Tibial nerve (tissue), 4 donors: ENCODE results near the gene NT5E. TPM values are rescaled to one million over a fixed set of nuclear protein-coding genes. Genes with fewer than 3 reads are reported as not detected.

Source experiments
- DNase-seq, 2 donors: peaks; one replicate each; pipeline ENCODE4 v3.0.0-alpha.2; 2019; ENCODE audit warnings: low spot score in 2 of 2
- H3K27ac ChIP-seq, 4 donors: fragments of 200-600 bp; sonication (generic) in 3 of 4; one replicate each; pipeline ENCODE4 v1.5.1; 2017 to 2019; ENCODE audit warnings: mild to moderate bottlenecking in 1 of 4
- H3K27me3 ChIP-seq, 2 donors: fragments of 200-600 bp; sonication (generic) in 1 of 2; one replicate each; pipeline versions ENCODE4 v1.5.1 to v1.6.0; 2017 to 2019
- H3K36me3 ChIP-seq, 3 donors: fragments of 200-600 bp; sonication (generic); one replicate each; pipeline ENCODE4 v1.5.1; 2018 to 2019
- H3K4me1 ChIP-seq, 4 donors: fragments of 200-600 bp; sonication (generic) in 3 of 4; one replicate each; pipeline ENCODE4 v1.5.1; 2017 to 2019
- H3K4me3 ChIP-seq, 4 donors: fragments of 200-600 bp; sonication (generic) in 3 of 4; one replicate each; pipeline ENCODE4 v1.5.1; 2017 to 2019; ENCODE audit warnings: mild to moderate bottlenecking in 1 of 4, moderate library complexity in 1 of 4
- H3K9me3 ChIP-seq, 4 donors: fragments of 200-600 bp; sonication (generic) in 3 of 4; one replicate each; pipeline ENCODE4 v1.5.1; 2017 to 2019
- EP300 ChIP-seq, 2 donors: sonication (generic); formaldehyde crosslinking; IDR thresholded peaks; one replicate each; pipeline ENCODE4 v1.6.1; 2017; ENCODE audit warnings: antibody characterized with exemption in 2 of 2, mild to moderate bottlenecking in 1 of 2
- POLR2A ChIP-seq, 2 donors: fragments of 450-650 bp; IDR thresholded peaks; one replicate each; pipeline ENCODE4 v1.6.1; 2017; ENCODE audit warnings: antibody characterized with exemption in 2 of 2, mild to moderate bottlenecking in 2 of 2, moderate library complexity in 2 of 2
- WGBS, 2 donors: methylation state at CpG; one replicate each; pipeline ENCODE4 v1.1.5; 2018; 5-methylcytosine and 5-hydroxymethylcytosine counted together
- total RNA-seq, 4 donors: library from RNA; depleted of rRNA; stranded (reverse); fragments of >200 nt; gene quantifications; one replicate each; pipeline ENCODE4 v1.1.0, GENCODE V29; 2016
- TF ChIP-seq, protein P1 (sequence below), 5 experiments: fragments of 200-600 bp in 3 of 5; fragments of 450-650 bp in 2 of 5; sonication (generic) in 3 of 5; IDR thresholded peaks; one replicate each; pipeline ENCODE4 v1.5.1; 2016 to 2019; ENCODE audit warnings: antibody characterized with exemption in 5 of 5, mild to moderate bottlenecking in 3 of 5, moderate library complexity in 2 of 5

NT5E gene
- total RNA-seq, 4 donors from 2014 or later: 23.1 to 32.2 (median 28.6) TPM

DNA sequence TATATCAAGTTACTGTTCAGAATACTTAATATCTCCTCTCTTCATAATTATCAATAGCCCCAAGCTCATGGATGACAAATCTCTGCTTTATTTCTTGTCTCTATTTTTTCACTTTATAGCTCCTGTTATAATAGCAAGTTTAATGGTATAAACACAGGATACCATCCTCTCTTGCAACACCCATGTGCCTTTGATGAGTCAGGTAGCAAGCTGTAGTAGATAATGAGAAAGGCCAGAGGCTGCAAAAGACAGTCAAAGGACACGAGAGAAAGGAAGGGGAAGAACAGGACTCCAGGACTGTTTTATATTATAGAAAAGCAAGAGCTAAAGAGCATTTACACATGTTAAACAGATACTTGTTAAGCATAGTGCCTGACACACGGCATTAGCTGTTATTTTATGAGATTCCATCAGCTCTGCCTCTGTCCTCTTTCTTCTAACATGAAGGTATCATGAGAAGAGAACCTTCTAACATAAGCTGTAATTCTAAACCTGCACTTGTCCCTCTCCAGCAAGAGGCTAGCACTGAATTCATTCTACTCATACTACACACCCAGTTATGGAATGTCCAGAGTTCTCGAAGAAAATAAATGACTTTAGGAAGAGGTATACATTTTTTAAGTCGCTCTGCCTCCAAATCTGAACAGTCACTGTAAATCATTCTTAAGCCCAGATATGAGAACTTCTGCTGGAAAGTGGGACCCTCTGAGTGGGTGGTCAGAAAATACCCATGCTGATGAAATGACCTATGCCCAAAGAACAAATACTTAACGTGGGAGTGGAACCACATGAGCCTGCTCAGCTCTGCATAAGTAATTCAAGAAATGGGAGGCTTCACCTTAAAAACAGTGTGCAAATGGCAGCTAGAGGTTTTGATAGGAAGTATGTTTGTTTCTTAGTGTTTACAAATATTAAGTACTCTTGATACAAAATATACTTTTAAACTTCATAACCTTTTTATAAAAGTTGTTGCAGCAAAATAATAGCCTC lies 45.0 kb downstream of the NT5E start:
- Histone ChIP-seq H3K4me3 (no peak overlapping the region), H3K9me3 (no peaks in the 10 kb centered on the region), H3K27me3 (no peaks in the 10 kb centered on the region), H3K27ac (no peak overlapping the region), H3K36me3 (peaks cover 0 to 9% (median 0%) of the 10 kb centered on the region in 3 donors), H3K4me1 (no peaks in the 10 kb centered on the region)
- DNase-seq: no peak
- TF ChIP-seq POLR2A (IDR thresholded peaks at IDR 0.05) (no peak), EP300 (IDR thresholded peaks at IDR 0.05) (no peak)
- TF ChIP-seq, protein P1, sequence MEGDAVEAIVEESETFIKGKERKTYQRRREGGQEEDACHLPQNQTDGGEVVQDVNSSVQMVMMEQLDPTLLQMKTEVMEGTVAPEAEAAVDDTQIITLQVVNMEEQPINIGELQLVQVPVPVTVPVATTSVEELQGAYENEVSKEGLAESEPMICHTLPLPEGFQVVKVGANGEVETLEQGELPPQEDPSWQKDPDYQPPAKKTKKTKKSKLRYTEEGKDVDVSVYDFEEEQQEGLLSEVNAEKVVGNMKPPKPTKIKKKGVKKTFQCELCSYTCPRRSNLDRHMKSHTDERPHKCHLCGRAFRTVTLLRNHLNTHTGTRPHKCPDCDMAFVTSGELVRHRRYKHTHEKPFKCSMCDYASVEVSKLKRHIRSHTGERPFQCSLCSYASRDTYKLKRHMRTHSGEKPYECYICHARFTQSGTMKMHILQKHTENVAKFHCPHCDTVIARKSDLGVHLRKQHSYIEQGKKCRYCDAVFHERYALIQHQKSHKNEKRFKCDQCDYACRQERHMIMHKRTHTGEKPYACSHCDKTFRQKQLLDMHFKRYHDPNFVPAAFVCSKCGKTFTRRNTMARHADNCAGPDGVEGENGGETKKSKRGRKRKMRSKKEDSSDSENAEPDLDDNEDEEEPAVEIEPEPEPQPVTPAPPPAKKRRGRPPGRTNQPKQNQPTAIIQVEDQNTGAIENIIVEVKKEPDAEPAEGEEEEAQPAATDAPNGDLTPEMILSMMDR (IDR thresholded peaks at IDR 0.05): no peak
- WGBS, 2 donors: 50 to 56% methylated on average over 5 of the region's 5 CpGs

DNA sequence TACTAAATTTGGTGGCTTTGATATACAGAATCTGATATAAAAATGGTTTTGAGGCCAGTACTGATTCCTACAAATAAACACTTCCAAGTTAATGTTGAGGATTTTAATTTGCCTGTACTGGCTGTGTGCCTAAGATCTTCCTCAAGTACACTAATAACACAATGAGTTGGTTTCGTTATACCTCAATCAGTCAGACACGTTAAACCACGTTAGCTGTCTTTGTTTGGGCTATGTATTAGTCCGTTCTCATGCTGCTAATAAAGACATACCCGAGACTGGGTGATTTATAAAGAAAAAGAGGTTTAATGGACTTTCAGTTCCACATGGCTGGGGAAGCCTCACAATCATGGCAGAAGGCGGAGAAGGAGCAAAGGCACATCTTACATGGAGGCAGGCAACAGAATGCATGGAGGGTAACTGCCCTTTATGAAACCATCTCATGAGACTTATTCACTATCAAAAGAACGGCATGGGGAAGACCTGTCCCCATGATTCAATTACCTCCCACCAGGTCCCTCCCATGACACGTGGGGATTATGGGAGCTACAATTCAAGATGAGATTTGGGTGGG lies 46.2 kb downstream of the NT5E start:
- Histone ChIP-seq H3K9me3 (no peaks in the 10 kb centered on the region), H3K4me3 (no peak overlapping the region), H3K4me1 (no peaks in the 10 kb centered on the region), H3K27me3 (no peaks in the 10 kb centered on the region), H3K27ac (no peak overlapping the region), H3K36me3 (peaks cover 0 to 3% (median 0%) of the 10 kb centered on the region in 3 donors)
- TF ChIP-seq POLR2A (IDR thresholded peaks at IDR 0.05) (no peak), EP300 (IDR thresholded peaks at IDR 0.05) (no peak)
- TF ChIP-seq, protein P1 (IDR thresholded peaks at IDR 0.05): no peak
- DNase-seq: no peak
- 87 to 94% methylated on average over 8 of the region's 8 CpGs for WGBS, 2 donors

DNA sequence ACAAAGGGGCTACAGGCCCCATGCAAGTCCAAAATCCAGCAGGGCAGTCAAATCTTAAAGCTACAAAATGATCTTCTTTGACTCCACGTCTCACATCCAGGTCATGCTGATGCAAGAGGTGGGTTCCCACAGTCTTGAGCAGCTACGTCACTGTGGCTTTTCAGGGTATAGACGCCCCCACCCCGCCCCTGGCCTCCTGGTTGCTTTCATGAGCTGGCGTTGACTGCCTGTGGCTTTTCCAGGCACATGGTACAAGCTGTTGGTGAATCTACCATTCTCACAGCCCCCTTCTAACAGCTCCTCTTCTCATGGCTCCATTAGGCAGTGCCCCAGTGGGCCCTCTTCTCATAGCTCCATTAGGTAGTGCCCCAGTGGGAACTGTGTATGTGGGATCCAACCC lies 47.0 kb downstream of the NT5E start:
- TF ChIP-seq EP300 (IDR thresholded peaks at IDR 0.05): no peak
- TF ChIP-seq, protein P1 (IDR thresholded peaks at IDR 0.05): no peak
- no peak for TF ChIP-seq POLR2A (IDR thresholded peaks at IDR 0.05)
- no peak for DNase-seq
- Histone ChIP-seq H3K4me3 (no peak overlapping the region), H3K27ac (no peak overlapping the region), H3K36me3 (peaks cover 0 to 3% (median 0%) of the 10 kb centered on the region in 3 donors), H3K4me1 (no peaks in the 10 kb centered on the region), H3K27me3 (no peaks in the 10 kb centered on the region), H3K9me3 (no peaks in the 10 kb centered on the region)
- WGBS, 2 donors: 95 to 96% methylated on average over 5 of the region's 5 CpGs

DNA sequence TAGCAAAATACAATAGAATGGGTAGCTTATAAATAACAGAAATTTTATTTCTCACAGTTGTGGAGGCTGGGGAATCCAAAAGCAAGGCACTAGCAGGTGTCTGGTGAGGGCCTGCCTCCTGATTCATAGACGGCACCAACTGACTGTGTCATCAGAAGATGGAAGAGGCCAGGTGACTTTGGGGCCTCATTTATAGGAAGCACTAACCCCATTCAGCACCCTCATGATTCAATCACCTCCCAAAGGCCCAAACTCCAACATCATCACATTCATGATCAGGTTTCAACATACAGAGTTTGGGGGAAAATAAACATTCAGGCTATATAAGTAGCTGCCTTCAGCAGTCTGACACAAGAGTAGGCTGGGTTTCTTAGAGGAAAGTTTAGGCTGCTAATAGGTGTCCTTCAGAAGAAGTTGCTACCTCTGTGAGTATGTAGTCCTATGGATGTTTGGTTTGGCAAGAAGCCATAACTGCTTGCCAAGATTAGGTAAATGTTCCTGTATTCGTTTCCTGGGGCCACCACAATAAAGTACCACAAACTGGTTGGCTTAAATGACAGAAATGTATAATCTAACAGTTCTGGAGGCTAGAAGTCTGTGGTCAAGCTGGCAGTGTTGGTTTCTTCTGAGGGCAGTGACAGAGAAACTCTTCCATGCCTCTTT lies 48.8 kb downstream of the NT5E start:
- Histone ChIP-seq H3K36me3 (peaks cover 0 to 17% (median 0%) of the 10 kb centered on the region in 3 donors), H3K4me3 (no peak overlapping the region), H3K9me3 (no peaks in the 10 kb centered on the region), H3K27me3 (no peaks in the 10 kb centered on the region), H3K27ac (no peak overlapping the region), H3K4me1 (no peaks in the 10 kb centered on the region)
- 63 to 78% methylated on average over 2 of the region's 2 CpGs for WGBS, 2 donors
- no peak for DNase-seq
- TF ChIP-seq POLR2A (IDR thresholded peaks at IDR 0.05): no peak
- no peak for TF ChIP-seq EP300 (IDR thresholded peaks at IDR 0.05)
- TF ChIP-seq, protein P1 (IDR thresholded peaks at IDR 0.05): no peak
